BLaER1 treated with 17β-estradiol and CSF1 and Interleukin-3, amounts not matched to agents 10 nM and 100 nM (cell line): ENCODE measurements around the gene EHD1.

Experiments used
- H3K27ac ChIP-seq, 11 experiments: shearing (Covaris generic); formaldehyde crosslinking; 2 replicates each; pipeline ENCODE4 v1.8.1; 2022
- H3K27me3 ChIP-seq, 11 experiments: shearing (Covaris generic); formaldehyde crosslinking; 2 replicates each; pipeline ENCODE4 v1.8.1; 2022
- H3K36me3 ChIP-seq, 11 experiments: shearing (Covaris generic); formaldehyde crosslinking; 2 replicates each; pipeline ENCODE4 v1.8.1; 2022
- H3K4me1 ChIP-seq, 10 experiments: shearing (Covaris generic); formaldehyde crosslinking; 2 replicates each; pipeline ENCODE4 v1.8.1; 2022
- H3K4me2 ChIP-seq, 11 experiments: shearing (Covaris generic); formaldehyde crosslinking; 2 replicates each; pipeline ENCODE4 v1.8.1; 2022
- H3K4me3 ChIP-seq, 10 experiments: shearing (Covaris generic); formaldehyde crosslinking; 2 replicates each; pipeline ENCODE4 v1.8.1; 2022
- H3K9ac ChIP-seq, 11 experiments: shearing (Covaris generic); formaldehyde crosslinking; 2 replicates each; pipeline ENCODE4 v1.8.1; 2022
- H3K9me3 ChIP-seq, 11 experiments: shearing (Covaris generic); formaldehyde crosslinking; replicated peaks in 1 of 11; 2 replicates each; pipeline ENCODE4 v1.8.1; 2022
- H4K20me1 ChIP-seq, 11 experiments: shearing (Covaris generic); formaldehyde crosslinking; 2 replicates each; pipeline ENCODE4 v1.8.1; 2022
- Cebpa-rat ChIP-seq, 11 experiments: shearing (Covaris generic); IDR thresholded peaks; 2 replicates each; pipeline ENCODE4 v1.8.1; 2022

Gene EHD1

DNA sequence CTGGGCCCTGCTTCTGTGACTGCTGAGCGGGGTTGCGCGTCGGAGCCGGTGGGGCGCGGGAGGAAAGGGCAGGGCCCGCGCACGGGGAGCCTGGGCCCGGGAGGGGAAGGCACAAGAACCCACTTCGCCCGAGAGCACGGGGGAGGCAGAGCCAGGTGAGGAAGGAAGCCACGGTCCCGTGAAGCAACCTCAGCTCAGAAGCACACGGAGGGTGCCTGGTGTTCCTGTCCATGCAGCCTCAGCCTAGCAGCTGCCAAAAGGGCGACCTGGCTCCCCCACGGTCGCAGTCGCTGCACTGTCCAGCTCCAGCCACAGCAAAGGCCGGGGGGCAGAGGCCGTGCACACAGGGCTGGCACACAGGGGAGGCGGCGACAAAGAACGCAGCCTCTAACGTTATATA is 24.7 kb downstream of the EHD1 start:
- H3K27ac ChIP-seq = peak overlapping the region in 10 of 11 experiments; percentile 35 to 98 (median 94); a peak in 20 of 22 replicates
- H3K4me1 ChIP-seq = peaks cover 99 to 100% (median 100%) of the 10 kb centered on the region in 10 experiments
- H3K27me3 ChIP-seq = no peaks in the 10 kb centered on the region
- H4K20me1 ChIP-seq = peaks cover 16 to 67% (median 41%) of the 10 kb centered on the region in 11 experiments; a peak in 20 of 22 replicates
- peak overlapping the region in 7 of 10 experiments; percentile 14 to 57 (median 36); a peak in 11 of 20 replicates for H3K4me3 ChIP-seq
- peaks cover 24 to 60% (median 45%) of the 10 kb centered on the region in 11 experiments for H3K36me3 ChIP-seq
- H3K4me2 ChIP-seq = peak overlapping the region; percentile 93 to 100 (median 98)
- no peaks in the 10 kb centered on the region for H3K9me3 ChIP-seq
- peak overlapping the region; percentile 16 to 88 (median 56); a peak in 20 of 22 replicates for H3K9ac ChIP-seq
- TF ChIP-seq Cebpa-rat (IDR thresholded peaks at IDR 0.05) = no peak

DNA sequence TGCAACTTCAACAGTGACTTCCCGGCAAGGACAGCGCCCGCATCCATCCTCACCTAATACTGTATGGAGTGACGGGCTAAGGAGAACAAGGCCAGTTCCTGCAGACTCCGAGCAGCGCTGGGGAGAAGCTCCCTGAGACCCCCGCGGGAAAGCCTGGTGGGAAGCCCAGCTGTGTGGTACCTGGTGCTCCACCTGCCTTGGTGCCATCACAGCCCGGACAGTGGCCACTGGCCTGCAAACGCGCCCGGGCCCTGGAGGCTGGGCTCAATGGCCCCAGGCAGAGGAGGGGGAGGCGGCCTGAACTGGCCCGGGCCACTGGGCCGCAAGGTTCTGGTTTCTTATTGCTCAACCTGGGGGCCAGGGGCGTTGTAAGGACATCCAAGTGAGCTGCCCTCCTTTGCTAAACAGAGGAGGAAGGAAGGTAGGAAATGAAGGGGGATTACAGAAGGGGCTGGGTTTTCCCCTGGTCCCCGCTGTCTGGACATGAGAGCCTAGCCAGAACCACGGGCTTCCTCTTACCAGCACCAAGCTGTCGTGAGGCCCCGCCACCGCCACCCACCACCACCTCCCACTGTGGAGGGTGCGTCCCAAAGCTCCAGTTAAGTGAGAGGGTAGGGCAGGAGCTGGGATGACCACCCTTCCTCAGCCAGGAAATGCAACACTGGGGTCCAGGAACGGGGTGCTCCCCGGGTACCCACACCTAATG is 25.5 kb downstream of the EHD1 start:
- TF ChIP-seq Cebpa-rat (IDR thresholded peaks at IDR 0.05) = no peak
- Histone ChIP-seq H3K9me3 (no peaks in the 10 kb centered on the region), H3K36me3 (peaks cover 24 to 55% (median 45%) of the 10 kb centered on the region in 11 experiments), H3K9ac (peak overlapping the region; percentile 16 to 88 (median 55); a peak in 20 of 22 replicates), H3K4me3 (peak overlapping the region in 5 of 10 experiments; percentile 14 to 57 (median 35); a peak in 6 of 20 replicates), H3K4me2 (peak overlapping the region; percentile 93 to 100 (median 98)), H3K4me1 (peaks cover 99 to 100% (median 100%) of the 10 kb centered on the region in 10 experiments), H3K27me3 (no peaks in the 10 kb centered on the region), H3K27ac (peak overlapping the region in 10 of 11 experiments; percentile 35 to 98 (median 94); a peak in 19 of 22 replicates), H4K20me1 (peaks cover 16 to 67% (median 44%) of the 10 kb centered on the region in 11 experiments; a peak in 20 of 22 replicates)

DNA sequence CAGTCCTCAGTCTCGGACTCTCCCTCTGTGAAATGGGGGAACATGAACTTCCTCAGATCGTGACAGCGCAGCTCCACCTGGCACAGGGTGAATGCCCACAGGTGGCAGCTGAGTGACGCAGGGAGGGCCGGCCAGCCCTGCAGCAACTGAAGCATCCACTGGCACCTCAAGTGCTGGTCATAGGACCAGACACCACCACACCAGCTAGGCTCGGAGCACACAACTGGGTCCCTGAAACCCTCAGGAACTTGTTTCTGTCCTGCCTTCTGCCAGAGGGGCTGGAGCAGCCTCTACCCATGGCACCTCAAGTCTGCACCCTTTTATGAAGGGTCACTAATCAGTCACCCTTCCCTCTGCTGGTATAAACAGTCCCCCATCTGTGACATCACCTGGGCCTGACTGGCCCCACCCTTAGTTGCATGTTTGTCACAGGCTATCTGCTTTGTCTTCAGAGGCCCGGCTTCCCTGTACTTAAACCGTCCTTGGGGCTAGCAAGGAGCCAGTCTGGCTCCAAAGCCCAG is 26.5 kb downstream of the EHD1 start:
- H3K36me3 ChIP-seq = peaks cover 13 to 47% (median 35%) of the 10 kb centered on the region in 11 experiments
- no peak for TF ChIP-seq Cebpa-rat (IDR thresholded peaks at IDR 0.05)
- H4K20me1 ChIP-seq = peaks cover 16 to 60% (median 44%) of the 10 kb centered on the region in 11 experiments; a peak in 20 of 22 replicates
- H3K4me3 ChIP-seq = peak overlapping the region in 1 of 10 experiments; percentile 26; a peak in 3 of 20 replicates
- peaks cover 97 to 100% (median 98%) of the 10 kb centered on the region in 10 experiments for H3K4me1 ChIP-seq
- no peaks in the 10 kb centered on the region for H3K27me3 ChIP-seq
- H3K4me2 ChIP-seq = peak overlapping the region; percentile 93 to 100 (median 98)
- peak overlapping the region; percentile 15 to 88 (median 55); a peak in 17 of 22 replicates for H3K9ac ChIP-seq
- H3K9me3 ChIP-seq = no peaks in the 10 kb centered on the region
- peak overlapping the region in 9 of 11 experiments; percentile 11 to 98 (median 68); a peak in 16 of 22 replicates for H3K27ac ChIP-seq

GRCh38 chr11:64850979-64851567 is 27.3 kb downstream of the EHD1 start:
- Histone ChIP-seq H3K4me1 (peaks cover 89 to 96% (median 90%) of the 10 kb centered on the region in 10 experiments), H3K9ac (peak overlapping the region in 10 of 11 experiments; percentile 20 to 88 (median 53); a peak in 17 of 22 replicates), H3K27me3 (no peaks in the 10 kb centered on the region), H3K4me2 (peak overlapping the region; percentile 93 to 100 (median 98)), H3K27ac (peak overlapping the region in 10 of 11 experiments; percentile 5 to 98 (median 62); a peak in 17 of 22 replicates), H3K9me3 (no peaks in the 10 kb centered on the region), H3K36me3 (peaks cover 11 to 42% (median 34%) of the 10 kb centered on the region in 11 experiments), H4K20me1 (peaks cover 16 to 53% (median 39%) of the 10 kb centered on the region in 11 experiments; a peak in 20 of 22 replicates), H3K4me3 (peak overlapping the region in 4 of 10 experiments; percentile 23 to 43 (median 30); a peak in 6 of 20 replicates)
- TF ChIP-seq Cebpa-rat (IDR thresholded peaks at IDR 0.05) = no peak

DNA sequence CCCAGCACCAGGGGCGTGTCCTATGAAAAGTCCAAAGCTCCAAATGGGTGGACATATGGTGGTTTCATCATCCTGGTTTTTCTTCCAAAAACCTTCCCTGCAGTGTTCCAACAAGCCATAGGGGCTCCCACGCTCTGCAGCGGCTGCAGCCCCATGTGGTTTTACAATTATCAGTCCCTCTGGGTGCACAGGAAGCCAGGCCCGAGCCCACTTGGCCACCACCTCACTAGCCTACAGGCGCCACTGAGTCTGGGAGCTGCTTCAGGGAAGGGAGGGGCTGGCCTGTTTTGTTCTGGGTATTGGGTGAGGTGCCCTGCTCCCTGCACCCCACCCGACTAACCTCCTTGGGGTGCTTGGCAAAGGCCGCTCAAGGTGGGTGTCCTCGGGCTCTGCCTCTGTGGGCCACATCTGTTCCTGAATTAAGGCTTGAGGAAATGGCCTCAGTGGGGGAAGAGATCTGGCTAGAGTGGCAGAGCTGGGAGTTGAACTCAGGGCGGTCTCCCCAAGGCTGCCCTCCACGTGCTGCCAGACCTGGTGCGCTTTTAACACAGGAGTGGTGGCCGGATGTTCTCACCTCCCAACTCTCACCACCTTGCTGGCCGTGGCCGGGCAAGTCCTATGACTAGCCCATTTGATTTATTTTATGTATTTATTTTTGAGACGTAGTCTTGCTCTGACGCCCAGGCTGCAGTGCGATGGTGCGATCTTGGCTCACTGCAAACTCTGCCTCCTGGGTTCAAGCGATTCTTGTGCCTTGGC is 28.6 kb downstream of the EHD1 start:
- Histone ChIP-seq H3K27ac (peak overlapping the region in 8 of 11 experiments; percentile 7 to 68 (median 24); a peak in 12 of 22 replicates), H3K9me3 (no peaks in the 10 kb centered on the region), H3K27me3 (peaks cover 0 to 4% (median 0%) of the 10 kb centered on the region in 11 experiments; a peak in 4 of 22 replicates), H4K20me1 (peaks cover 16 to 48% (median 36%) of the 10 kb centered on the region in 11 experiments; a peak in 19 of 22 replicates), H3K4me3 (no peak overlapping the region), H3K36me3 (peaks cover 11 to 30% (median 26%) of the 10 kb centered on the region in 11 experiments), H3K4me1 (peaks cover 76 to 89% (median 85%) of the 10 kb centered on the region in 10 experiments), H3K4me2 (peak overlapping the region; percentile 63 to 100 (median 84)), H3K9ac (peak overlapping the region in 7 of 11 experiments; percentile 16 to 62 (median 47); a peak in 10 of 22 replicates)
- no peak for TF ChIP-seq Cebpa-rat (IDR thresholded peaks at IDR 0.05)

DNA sequence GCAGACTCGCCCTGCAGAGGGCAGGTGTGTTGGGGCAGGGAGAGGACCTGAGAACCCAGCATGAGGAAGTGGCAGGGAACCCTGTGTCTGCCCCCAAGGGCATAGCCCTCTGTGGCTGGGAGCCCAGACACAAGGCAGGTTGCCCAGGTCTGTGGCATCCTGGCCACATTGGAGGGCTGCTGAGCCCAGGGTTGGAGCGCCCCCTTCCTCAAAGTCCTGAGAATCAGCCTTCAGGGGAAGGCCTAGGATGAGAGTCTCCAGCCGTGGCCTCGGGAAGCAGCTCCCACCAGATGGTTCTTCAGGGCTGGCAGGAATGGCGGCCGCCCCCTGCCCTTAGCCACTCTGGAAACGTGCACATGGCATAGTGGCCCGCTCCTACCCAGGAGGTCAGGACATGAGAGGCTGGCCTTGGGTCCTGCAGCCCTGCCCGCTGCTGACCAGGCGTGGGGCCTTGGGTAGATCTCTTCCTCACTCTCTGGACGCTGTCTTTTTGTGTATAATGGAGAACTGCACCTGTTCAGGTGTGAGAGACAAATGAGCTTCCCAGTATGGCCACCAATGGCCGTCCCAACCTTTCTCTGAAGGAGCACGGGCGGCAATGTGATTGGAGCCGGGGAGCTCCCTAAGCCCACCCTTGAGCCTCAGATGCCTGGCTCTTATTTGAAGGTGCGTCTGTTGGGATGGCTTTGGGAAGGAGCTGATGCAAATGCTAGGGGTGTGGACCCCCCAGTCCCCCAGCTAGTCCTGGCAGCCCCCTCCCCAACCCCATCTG is 29.4 kb downstream of the EHD1 start:
- Histone ChIP-seq H4K20me1 (peaks cover 16 to 41% (median 31%) of the 10 kb centered on the region in 11 experiments; a peak in 19 of 22 replicates), H3K9me3 (no peaks in the 10 kb centered on the region), H3K36me3 (peaks cover 5 to 22% (median 18%) of the 10 kb centered on the region in 11 experiments; a peak in 21 of 22 replicates), H3K4me2 (peak overlapping the region; percentile 63 to 100 (median 84)), H3K9ac (peak overlapping the region in 7 of 11 experiments; percentile 4 to 57 (median 47); a peak in 10 of 22 replicates), H3K4me1 (peaks cover 70 to 86% (median 82%) of the 10 kb centered on the region in 10 experiments), H3K27ac (peak overlapping the region in 8 of 11 experiments; percentile 2 to 68 (median 26); a peak in 10 of 22 replicates), H3K27me3 (peaks cover 0 to 11% (median 3%) of the 10 kb centered on the region in 11 experiments; a peak in 13 of 22 replicates), H3K4me3 (no peak overlapping the region; a peak in 1 of 20 replicates)
- TF ChIP-seq Cebpa-rat (IDR thresholded peaks at IDR 0.05) = no peak

DNA sequence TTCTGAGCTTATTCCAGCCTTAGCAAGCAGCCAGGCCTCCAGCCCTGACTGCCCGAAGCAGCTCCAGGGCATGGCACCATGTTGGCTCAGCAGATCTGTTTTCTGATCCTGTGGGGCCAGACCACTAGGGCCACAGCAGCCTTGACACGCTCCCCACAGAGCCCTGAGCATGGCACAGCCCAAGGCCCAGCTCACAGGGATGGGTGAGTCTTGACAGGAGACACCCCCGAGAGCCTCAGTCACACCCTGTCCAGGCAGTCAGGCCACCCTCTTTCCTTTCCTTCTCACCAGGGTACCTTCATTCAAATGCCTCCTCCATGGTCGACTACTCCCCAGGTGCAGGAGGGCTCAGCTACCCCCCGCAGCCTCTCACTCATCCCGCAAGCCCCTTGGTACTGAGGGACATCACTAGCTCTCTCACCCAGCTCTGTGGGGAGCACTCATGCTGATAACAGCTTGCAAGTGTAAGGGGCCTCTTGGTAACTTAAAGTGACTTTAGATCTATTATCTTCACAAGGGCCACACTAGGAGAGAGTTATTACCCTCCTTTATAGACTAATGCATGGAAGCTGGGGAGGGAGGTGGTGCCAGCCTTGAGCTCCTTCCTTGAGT is 30.1 kb downstream of the EHD1 start:
- Histone ChIP-seq H3K36me3 (peaks cover 0 to 16% (median 12%) of the 10 kb centered on the region in 11 experiments; a peak in 14 of 22 replicates), H3K9me3 (no peaks in the 10 kb centered on the region), H3K27me3 (peaks cover 0 to 18% (median 8%) of the 10 kb centered on the region in 11 experiments; a peak in 14 of 22 replicates), H3K4me3 (no peak overlapping the region), H3K4me2 (peak overlapping the region; percentile 63 to 100 (median 84)), H3K27ac (peak overlapping the region in 4 of 11 experiments; percentile 16 to 68 (median 34); a peak in 8 of 22 replicates), H3K4me1 (peaks cover 70 to 86% (median 82%) of the 10 kb centered on the region in 10 experiments), H3K9ac (peak overlapping the region in 7 of 11 experiments; percentile 4 to 57 (median 27); a peak in 7 of 22 replicates), H4K20me1 (peaks cover 14 to 34% (median 25%) of the 10 kb centered on the region in 11 experiments; a peak in 19 of 22 replicates)
- no peak for TF ChIP-seq Cebpa-rat (IDR thresholded peaks at IDR 0.05)
